Gastrocnemius medialis (tissue), 4 donors: Measurements from ENCODE around the gene CRYZ. TPM values are rescaled to one million over a fixed set of nuclear protein-coding genes. Genes with fewer than 3 reads are reported as not detected.

Experiments
- ATAC-seq, 2 donors: fragments of 150-250 bp; one replicate each; pipeline ENCODE4 v1.9.1; 2016
- DNase-seq, 2 donors: peaks; one replicate each; pipeline ENCODE4 v3.0.0-alpha.2; 2019
- H3K27ac ChIP-seq, 4 donors: fragments of 200-600 bp; sonication (generic); 1 replicate in 1 of 4; 2 replicates in 3 of 4; pipeline ENCODE4 v1.5.1; 2016 to 2018; ENCODE audit warnings: mild to moderate bottlenecking in 2 of 4, moderate library complexity in 1 of 4
- H3K27me3 ChIP-seq, 3 donors: fragments of 200-600 bp; sonication (generic) in 2 of 3; 1 replicate in 1 of 3; 2 replicates in 2 of 3; pipeline versions ENCODE4 v1.5.1 to v1.6.0; 2016 to 2019; ENCODE audit warnings: mild to moderate bottlenecking in 1 of 3, moderate library complexity in 1 of 3
- H3K36me3 ChIP-seq, 2 donors: fragments of 200-600 bp; sonication (generic) in 1 of 2; one replicate each; pipeline ENCODE4 v1.5.1; 2017 to 2018
- H3K4me1 ChIP-seq, 2 donors: fragments of 200-600 bp; sonication (generic) in 1 of 2; one replicate each; pipeline ENCODE4 v1.5.1; 2016 to 2017; ENCODE audit warnings: mild to moderate bottlenecking in 2 of 2
- H3K4me3 ChIP-seq, 4 donors: fragments of 200-600 bp; sonication (generic) in 3 of 4; 1 replicate in 1 of 4; 2 replicates in 3 of 4; pipeline ENCODE4 v1.5.1; 2016 to 2019; ENCODE audit warnings: mild to moderate bottlenecking in 2 of 4
- H3K9me3 ChIP-seq, 3 donors: fragments of 200-600 bp; sonication (generic) in 2 of 3; 1 replicate in 1 of 3; 2 replicates in 2 of 3; pipeline ENCODE4 v1.5.1; 2016 to 2019
- CTCF ChIP-seq, 5 experiments: fragments of 450-650 bp in 3 of 5; fragments of 200-600 bp in 2 of 5; sonication (generic) in 2 of 5; IDR thresholded peaks in 4 of 5; conservative IDR thresholded peaks in 1 of 5; 1 replicate in 4 of 5; 2 replicates in 1 of 5; pipeline ENCODE4 v1.5.1; 2016 to 2019; ENCODE audit warnings: antibody characterized with exemption in 5 of 5, mild to moderate bottlenecking in 3 of 5, moderate library complexity in 3 of 5
- POLR2A ChIP-seq, 2 donors: fragments of 450-650 bp; IDR thresholded peaks; one replicate each; pipeline ENCODE4 v1.6.1; 2017; ENCODE audit warnings: antibody characterized with exemption in 2 of 2, mild to moderate bottlenecking in 2 of 2, moderate library complexity in 2 of 2
- in situ Hi-C, 4 donors: fragments of 200-750 bp; cut with MboI; loops; one replicate each; pipeline versions ENCODE4 v1.15.0 to v1.8.0; 2017; ENCODE audit warnings: low sequenced_read_pairs in 4 of 4
- intact Hi-C: fragments of 100-400 bp; cut with DNase I; formaldehyde crosslinking; loops from one replicate; pipeline ENCODE4 v1.15.1; 2023; ENCODE audit warnings: low total_unique reads
- total RNA-seq, 4 donors: library from RNA; depleted of rRNA; stranded (reverse); fragments of >200 nt; gene quantifications; one replicate each; pipeline versions ENCODE4 v1.1.0 to v1.2.3, GENCODE V29; 2016

Gene CRYZ, protein sequence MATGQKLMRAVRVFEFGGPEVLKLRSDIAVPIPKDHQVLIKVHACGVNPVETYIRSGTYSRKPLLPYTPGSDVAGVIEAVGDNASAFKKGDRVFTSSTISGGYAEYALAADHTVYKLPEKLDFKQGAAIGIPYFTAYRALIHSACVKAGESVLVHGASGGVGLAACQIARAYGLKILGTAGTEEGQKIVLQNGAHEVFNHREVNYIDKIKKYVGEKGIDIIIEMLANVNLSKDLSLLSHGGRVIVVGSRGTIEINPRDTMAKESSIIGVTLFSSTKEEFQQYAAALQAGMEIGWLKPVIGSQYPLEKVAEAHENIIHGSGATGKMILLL
- total RNA-seq = 10 to 100 TPM in 3 of 4 donors, 1 to 10 TPM in 1; 8.0 to 20.7 (median 11.3) TPM

- DNase-seq (peak; percentile 76 to 84), ATAC-seq (peak; percentile 95 to 97)
- Histone ChIP-seq H3K27ac (peak within 1 kb of the TSS; percentile 79 to 88 (median 87)), H3K27me3 (no peaks in the 10 kb centered on the region), H3K4me1 (peaks cover 30 to 33% of the 10 kb centered on the region in 2 donors), H3K36me3 (peaks cover 0 to 16% of the 10 kb centered on the region in 2 donors), H3K9me3 (no peaks in the 10 kb centered on the region), H3K4me3 (peak within 1 kb of the TSS; percentile 54 to 86 (median 83))
- peak in 1 of 5 experiments; percentile 9 for TF ChIP-seq CTCF (IDR thresholded peaks at IDR 0.05 in 4 of 5, conservative IDR thresholded peaks at IDR 0.05 in 1 of 5)
- TF ChIP-seq POLR2A (IDR thresholded peaks at IDR 0.05) = peak in 1 of 2 donors; percentile 17
- in situ Hi-C loops = no loop called here
- intact Hi-C loops = no loop called here
These were observed at the start of gene CRYZ, which contains the start of gene TYW3 for GRCh38 chr1:74732960-74733603. Gene CRYZ, minus strand, starts transcription at chr1:74733050. Its CDS starts 8,229 bp downstream, at chr1:74724821. Gene TYW3, plus strand, starts transcription at chr1:74733152. Its CDS starts 93 bp downstream, at chr1:74733245.

DNA sequence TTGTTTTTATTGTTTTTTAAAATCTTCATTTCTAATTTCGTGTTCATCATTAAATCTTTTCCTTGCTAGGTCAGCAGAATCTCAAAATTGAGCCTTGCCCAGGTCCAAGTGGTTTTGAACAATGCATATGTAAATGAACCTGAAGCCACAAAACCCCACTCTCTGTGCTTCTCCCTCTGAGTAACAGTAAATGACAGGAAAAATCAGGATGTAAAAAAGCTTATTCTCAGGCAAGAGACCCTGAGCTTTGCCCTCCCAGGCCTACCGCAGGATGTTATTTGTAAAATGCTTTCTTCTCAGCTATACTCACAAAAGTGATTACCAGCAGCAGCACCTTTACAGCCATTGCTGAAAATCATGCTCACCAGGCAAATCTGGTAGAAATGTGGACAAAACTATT lies 47.7 kb upstream of the CRYZ start:
- no peak overlapping the region for H3K27ac ChIP-seq
- DNase-seq (no peak), ATAC-seq (no peak)
- no peaks in the 10 kb centered on the region for H3K27me3 ChIP-seq
- in situ Hi-C loops = loop anchor here in 1 of 4 donors (25.0 kb wide), 1 partner anchor 407 kb away; no protein-coding TSS in a partner anchor
- H3K36me3 ChIP-seq = no peaks in the 10 kb centered on the region
- no peaks in the 10 kb centered on the region for H3K4me1 ChIP-seq
- H3K9me3 ChIP-seq = no peaks in the 10 kb centered on the region
- TF ChIP-seq POLR2A (IDR thresholded peaks at IDR 0.05) (no peak), CTCF (IDR thresholded peaks at IDR 0.05 in 4 of 5, conservative IDR thresholded peaks at IDR 0.05 in 1 of 5) (no peak)
- intact Hi-C loops = no loop called here
- no peak overlapping the region for H3K4me3 ChIP-seq

DNA sequence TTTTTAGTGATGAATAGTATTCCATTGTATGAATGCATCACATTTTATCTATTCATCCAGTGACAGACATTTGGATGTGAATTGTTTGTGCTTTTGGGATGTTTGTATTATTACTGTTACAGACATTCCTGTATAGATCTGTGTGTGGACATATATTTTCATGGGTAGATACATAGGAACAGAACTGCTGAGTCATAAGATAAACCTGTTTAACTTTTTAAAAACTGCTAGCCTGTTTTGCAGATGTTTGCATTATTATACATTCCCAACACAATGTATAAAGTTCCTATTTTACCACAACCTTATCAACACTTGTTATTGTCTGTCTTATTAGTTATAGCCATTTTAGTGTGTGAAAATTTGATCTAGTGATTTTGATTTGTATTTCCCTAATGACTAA lies 46.9 kb upstream of the CRYZ start:
- in situ Hi-C loops (loop anchor here in 1 of 4 donors (25.0 kb wide), 1 partner anchor 408 kb away; no protein-coding TSS in a partner anchor), intact Hi-C loops (no loop called here)
- DNase-seq (no peak), ATAC-seq (no peak)
- no peak for TF ChIP-seq CTCF (IDR thresholded peaks at IDR 0.05 in 4 of 5, conservative IDR thresholded peaks at IDR 0.05 in 1 of 5)
- no peak for TF ChIP-seq POLR2A (IDR thresholded peaks at IDR 0.05)
- Histone ChIP-seq H3K4me3 (no peak overlapping the region), H3K9me3 (no peaks in the 10 kb centered on the region), H3K4me1 (no peaks in the 10 kb centered on the region), H3K27me3 (no peaks in the 10 kb centered on the region), H3K27ac (no peak overlapping the region), H3K36me3 (no peaks in the 10 kb centered on the region)

- Histone ChIP-seq H3K36me3 (no peaks in the 10 kb centered on the region), H3K4me3 (no peak overlapping the region), H3K27me3 (no peaks in the 10 kb centered on the region), H3K9me3 (no peaks in the 10 kb centered on the region), H3K27ac (no peak overlapping the region), H3K4me1 (no peaks in the 10 kb centered on the region)
- TF ChIP-seq POLR2A (IDR thresholded peaks at IDR 0.05) = no peak
- TF ChIP-seq CTCF (IDR thresholded peaks at IDR 0.05 in 4 of 5, conservative IDR thresholded peaks at IDR 0.05 in 1 of 5) = no peak
- in situ Hi-C loops (loop anchor here in 1 of 4 donors (25.0 kb wide), 1 partner anchor 410 kb away; no protein-coding TSS in a partner anchor), intact Hi-C loops (no loop called here)
- no peak for ATAC-seq
- DNase-seq = no peak
These were observed 44.7 kb upstream of the CRYZ start for GRCh38 chr1:74777525-74777924.
